ENCODE data around the gene TLL2. TPM values are rescaled to one million over a fixed set of nuclear protein-coding genes. Genes with fewer than 3 reads are reported as not detected.

TLL2 gene
- total and polyA plus RNA-seq, 9 of the 15 experiments (the other 6 are each of a cell fraction or from before 2014, with no cell fraction given), result 0.09 TPM; not detected in 8

DNA sequence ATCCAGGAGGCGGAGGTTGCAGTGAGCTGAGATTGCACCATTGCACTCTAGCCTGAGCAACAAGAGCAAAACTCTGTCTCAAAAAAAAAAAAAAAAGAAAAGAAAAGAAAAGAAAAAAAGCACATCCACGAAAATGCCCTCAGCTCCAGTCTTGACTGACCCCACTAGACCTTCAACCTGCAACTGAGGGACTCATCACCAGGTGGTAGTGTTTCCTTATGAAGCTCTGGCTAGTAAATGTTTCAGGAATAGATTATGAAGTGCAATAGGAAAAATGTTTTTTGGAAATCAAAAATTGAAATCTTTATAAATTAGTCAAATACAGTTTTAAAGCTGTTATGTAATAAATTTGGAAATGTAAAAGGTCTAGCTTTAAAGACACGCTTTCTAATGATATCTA lies 22.4 kb downstream of the TLL2 start (continued):
- TF ChIP-seq, protein P1, sequence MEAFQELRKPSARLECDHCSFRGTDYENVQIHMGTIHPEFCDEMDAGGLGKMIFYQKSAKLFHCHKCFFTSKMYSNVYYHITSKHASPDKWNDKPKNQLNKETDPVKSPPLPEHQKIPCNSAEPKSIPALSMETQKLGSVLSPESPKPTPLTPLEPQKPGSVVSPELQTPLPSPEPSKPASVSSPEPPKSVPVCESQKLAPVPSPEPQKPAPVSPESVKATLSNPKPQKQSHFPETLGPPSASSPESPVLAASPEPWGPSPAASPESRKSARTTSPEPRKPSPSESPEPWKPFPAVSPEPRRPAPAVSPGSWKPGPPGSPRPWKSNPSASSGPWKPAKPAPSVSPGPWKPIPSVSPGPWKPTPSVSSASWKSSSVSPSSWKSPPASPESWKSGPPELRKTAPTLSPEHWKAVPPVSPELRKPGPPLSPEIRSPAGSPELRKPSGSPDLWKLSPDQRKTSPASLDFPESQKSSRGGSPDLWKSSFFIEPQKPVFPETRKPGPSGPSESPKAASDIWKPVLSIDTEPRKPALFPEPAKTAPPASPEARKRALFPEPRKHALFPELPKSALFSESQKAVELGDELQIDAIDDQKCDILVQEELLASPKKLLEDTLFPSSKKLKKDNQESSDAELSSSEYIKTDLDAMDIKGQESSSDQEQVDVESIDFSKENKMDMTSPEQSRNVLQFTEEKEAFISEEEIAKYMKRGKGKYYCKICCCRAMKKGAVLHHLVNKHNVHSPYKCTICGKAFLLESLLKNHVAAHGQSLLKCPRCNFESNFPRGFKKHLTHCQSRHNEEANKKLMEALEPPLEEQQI (IDR thresholded peaks at IDR 0.05), result no peak
- peak; percentile 20 to 62; a peak in 3 of 4 replicates for TF ChIP-seq RAD21 (CRISPR knock-in tag; conservative IDR thresholded peaks at IDR 0.05 in 1 of 2, IDR thresholded peaks at IDR 0.05 in 1 of 2)
- TF ChIP-seq, protein P2, sequence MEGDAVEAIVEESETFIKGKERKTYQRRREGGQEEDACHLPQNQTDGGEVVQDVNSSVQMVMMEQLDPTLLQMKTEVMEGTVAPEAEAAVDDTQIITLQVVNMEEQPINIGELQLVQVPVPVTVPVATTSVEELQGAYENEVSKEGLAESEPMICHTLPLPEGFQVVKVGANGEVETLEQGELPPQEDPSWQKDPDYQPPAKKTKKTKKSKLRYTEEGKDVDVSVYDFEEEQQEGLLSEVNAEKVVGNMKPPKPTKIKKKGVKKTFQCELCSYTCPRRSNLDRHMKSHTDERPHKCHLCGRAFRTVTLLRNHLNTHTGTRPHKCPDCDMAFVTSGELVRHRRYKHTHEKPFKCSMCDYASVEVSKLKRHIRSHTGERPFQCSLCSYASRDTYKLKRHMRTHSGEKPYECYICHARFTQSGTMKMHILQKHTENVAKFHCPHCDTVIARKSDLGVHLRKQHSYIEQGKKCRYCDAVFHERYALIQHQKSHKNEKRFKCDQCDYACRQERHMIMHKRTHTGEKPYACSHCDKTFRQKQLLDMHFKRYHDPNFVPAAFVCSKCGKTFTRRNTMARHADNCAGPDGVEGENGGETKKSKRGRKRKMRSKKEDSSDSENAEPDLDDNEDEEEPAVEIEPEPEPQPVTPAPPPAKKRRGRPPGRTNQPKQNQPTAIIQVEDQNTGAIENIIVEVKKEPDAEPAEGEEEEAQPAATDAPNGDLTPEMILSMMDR (IDR thresholded peaks at IDR 0.05 in 2 of 3, conservative IDR thresholded peaks at IDR 0.05 in 1 of 3; ENCODE audit: insufficient read depth in 2 of 3, low read depth in 1 of 3, low read length in 3 of 3), result peak; percentile 33 to 58 (median 35); a peak in 5 of 6 replicates
- peak; percentile 38 for TF ChIP-seq SMC3 (conservative IDR thresholded peaks at IDR 0.05; ENCODE audit: insufficient read depth, low read depth, low read length)

Measured in K562 (cell line).